Measurements from ENCODE around the gene BPIFB4. TPM values are rescaled to one million over a fixed set of nuclear protein-coding genes. Genes with fewer than 3 reads are reported as not detected.
A peak's percentile ranks its signal among the peaks of the same experiment; 100 is the strongest.
"Not testable (repeated sequence)": the region's sequence is repeated elsewhere in the genome, so short reads cannot be mapped to it uniquely, and the experiment has no call there.

Gene BPIFB4
- total RNA-seq, 2 donors from 2014 or later: not detected

DNA sequence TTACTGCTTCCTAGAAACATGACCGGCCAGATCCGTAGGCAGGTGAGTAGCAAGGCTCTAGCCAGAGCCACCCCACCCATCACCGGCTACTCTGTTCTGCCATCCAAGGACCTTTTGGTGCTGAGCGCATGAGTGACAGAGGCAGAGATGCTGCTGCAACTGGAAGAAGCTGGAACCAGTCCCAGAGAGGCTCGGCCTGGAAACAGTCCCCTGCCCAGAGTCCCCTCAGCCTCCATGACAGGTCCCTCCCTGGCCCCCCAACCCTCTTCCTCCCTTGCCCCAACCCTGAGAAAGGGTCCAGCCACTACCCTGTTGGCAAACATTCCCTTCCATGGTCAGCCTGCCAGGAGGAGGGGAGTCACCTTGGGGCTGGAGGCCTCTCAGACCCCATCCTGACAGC lies 31.9 kb downstream of the BPIFB4 start:
- Mint-ChIP-seq H3K4me3 (no peak overlapping the region), H3K36me3 (ENCODE audit: low read depth) (no peaks in the 10 kb centered on the region), H3K27me3 (no peaks in the 10 kb centered on the region), H3K27ac (no peak overlapping the region), H3K4me1 (no peaks in the 10 kb centered on the region), H3K9me3 (no peaks in the 10 kb centered on the region)
- ATAC-seq (replicated peaks): no peak

- Mint-ChIP-seq H3K27me3 (no peaks in the 10 kb centered on the region), H3K36me3 (ENCODE audit: low read depth) (no peaks in the 10 kb centered on the region), H3K4me3 (no peak overlapping the region), H3K9me3 (no peaks in the 10 kb centered on the region), H3K4me1 (no peaks in the 10 kb centered on the region), H3K27ac (no peak overlapping the region)
- ATAC-seq (replicated peaks): no peak
Observed at GRCh38 chr20:33112547-33113386, 33.3 kb downstream of the BPIFB4 start.

DNA sequence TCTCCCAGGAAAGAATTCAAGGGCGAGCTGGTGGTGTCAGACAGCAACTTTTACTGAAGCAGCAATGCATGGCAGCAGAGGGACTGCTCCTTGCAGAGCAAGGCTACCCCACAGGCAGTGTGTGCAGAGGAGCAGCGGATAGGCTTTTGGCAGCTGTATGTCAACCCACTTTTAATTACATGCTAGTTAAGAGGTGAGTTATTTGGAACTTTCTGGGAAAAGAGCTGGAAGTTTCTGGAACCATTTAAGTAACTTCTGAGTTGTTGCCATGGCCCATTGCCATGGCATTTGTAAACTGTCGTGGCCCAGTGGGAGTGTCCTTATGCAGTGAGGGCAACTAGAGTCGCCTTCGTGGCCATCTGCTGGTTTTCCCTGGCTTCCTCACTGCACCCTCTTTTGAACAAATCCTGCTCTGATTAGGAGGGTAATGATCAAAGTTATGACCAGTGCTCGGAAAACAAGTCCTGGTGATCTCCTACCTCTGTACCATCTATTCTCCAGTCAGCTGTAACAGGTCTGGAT lies 34.0 kb downstream of the BPIFB4 start:
- no peaks in the 10 kb centered on the region for H3K36me3 Mint-ChIP-seq (ENCODE audit: low read depth)
- no peak overlapping the region for H3K4me3 Mint-ChIP-seq
- ATAC-seq (replicated peaks): no peak
- no peaks in the 10 kb centered on the region for H3K9me3 Mint-ChIP-seq
- no peaks in the 10 kb centered on the region for H3K27me3 Mint-ChIP-seq
- no peaks in the 10 kb centered on the region for H3K4me1 Mint-ChIP-seq
- no peak overlapping the region for H3K27ac Mint-ChIP-seq

GRCh38 chr20:33115501-33115900 lies 36.1 kb downstream of the BPIFB4 start:
- H3K36me3 Mint-ChIP-seq (ENCODE audit: low read depth); H3K27ac Mint-ChIP-seq; ATAC-seq (replicated peaks); H3K4me3 Mint-ChIP-seq; H3K9me3 Mint-ChIP-seq; H3K27me3 Mint-ChIP-seq; H3K4me1 Mint-ChIP-seq: not testable (repeated sequence)

DNA sequence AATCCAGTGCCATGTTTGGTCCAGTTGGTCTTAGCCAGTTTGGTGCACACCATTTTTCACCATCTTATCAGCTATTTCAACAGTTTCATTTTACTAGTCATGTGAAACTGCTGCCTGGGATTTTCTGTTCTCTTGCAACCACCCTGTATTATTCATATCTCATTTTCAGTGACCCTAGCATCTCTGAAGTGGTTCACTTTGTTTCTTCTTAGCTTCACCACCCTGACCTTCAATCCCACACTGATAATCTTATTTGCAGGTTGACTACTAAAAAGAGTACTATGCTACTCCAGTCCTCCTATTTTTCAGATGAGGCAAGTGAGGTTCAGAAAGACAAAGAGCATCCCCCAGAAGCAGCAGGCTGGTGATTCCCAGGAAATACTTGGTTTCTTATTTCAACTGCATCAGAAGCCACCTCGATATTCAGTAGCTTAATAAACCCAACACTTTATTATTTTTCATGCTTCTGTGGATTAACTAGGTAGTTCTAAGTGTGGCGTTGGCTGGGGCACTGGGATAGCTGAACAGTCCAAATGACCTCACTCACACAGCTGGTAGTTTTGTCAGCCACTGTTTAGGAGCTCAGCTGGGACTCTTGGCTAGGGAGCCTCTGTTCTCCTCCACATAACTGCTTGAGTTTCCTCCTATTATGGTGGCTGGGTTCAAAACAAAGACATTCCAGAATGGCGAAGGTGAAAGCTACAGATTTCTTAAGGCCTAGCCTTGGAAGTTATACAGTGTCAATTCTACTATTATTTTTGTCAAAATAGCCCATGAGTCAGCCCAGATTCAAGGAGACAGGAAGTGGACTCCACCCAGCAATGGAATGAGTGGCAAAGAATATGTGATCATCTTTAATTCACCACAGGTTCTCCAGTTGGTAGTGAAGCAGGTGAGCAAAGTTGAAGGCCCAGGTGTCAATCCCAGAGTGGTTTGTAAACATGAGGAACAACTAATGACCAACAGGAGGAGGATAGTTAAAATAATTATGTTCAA lies 40.6 kb downstream of the BPIFB4 start:
- H3K27me3 Mint-ChIP-seq: peaks cover 9% of the 10 kb centered on the region
- H3K27ac Mint-ChIP-seq: peak overlapping the region; percentile 54

GRCh38 chr20:33120934-33121333 lies 41.5 kb downstream of the BPIFB4 start:
- no peaks in the 10 kb centered on the region for H3K36me3 Mint-ChIP-seq (ENCODE audit: low read depth)
- H3K27me3 Mint-ChIP-seq: peaks cover 13% of the 10 kb centered on the region
- H3K4me3 Mint-ChIP-seq: no peak overlapping the region
- H3K9me3 Mint-ChIP-seq: peaks cover 4% of the 10 kb centered on the region
- H3K4me1 Mint-ChIP-seq: no peaks in the 10 kb centered on the region
- no peak for ATAC-seq (replicated peaks)
- no peak overlapping the region for H3K27ac Mint-ChIP-seq

More for the DNA sequence above, 40.6 kb downstream of the BPIFB4 start:
- Mint-ChIP-seq H3K9me3 (peaks cover 4% of the 10 kb centered on the region), H3K36me3 (ENCODE audit: low read depth) (no peaks in the 10 kb centered on the region), H3K4me1 (no peaks in the 10 kb centered on the region), H3K4me3 (no peak overlapping the region)
- ATAC-seq (replicated peaks): peak; percentile 95

GRCh38 chr20:33122297-33122696 lies 42.9 kb downstream of the BPIFB4 start:
- peaks cover 13% of the 10 kb centered on the region for H3K27me3 Mint-ChIP-seq
- not testable (repeated sequence) for ATAC-seq (replicated peaks); H3K36me3 Mint-ChIP-seq (ENCODE audit: low read depth); H3K4me1 Mint-ChIP-seq; H3K27ac Mint-ChIP-seq; H3K9me3 Mint-ChIP-seq; H3K4me3 Mint-ChIP-seq

DNA sequence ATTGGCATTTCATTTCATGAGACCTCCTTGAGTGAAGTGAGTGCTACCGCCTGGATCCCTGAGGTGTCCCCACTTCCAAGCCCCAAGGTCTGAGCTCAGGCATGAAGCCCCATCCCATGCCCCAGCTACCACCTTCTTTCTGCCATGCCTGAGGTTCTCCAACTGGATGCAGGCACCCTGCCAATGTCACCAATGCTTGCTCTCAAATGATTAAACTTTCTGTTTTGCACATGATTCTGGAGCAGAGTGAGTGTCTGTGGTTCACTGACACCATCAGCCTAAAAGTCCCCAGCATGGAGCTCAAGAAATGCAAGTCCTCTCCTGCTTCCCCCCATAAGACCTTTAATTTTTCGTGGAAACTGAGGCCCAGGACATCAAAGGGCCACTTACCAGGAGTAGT lies 44.8 kb downstream of the BPIFB4 start:
- no peak for ATAC-seq (replicated peaks)
- Mint-ChIP-seq H3K4me1 (no peaks in the 10 kb centered on the region), H3K27me3 (peaks cover 16% of the 10 kb centered on the region), H3K36me3 (ENCODE audit: low read depth) (no peaks in the 10 kb centered on the region), H3K4me3 (no peak overlapping the region), H3K9me3 (peaks cover 4% of the 10 kb centered on the region), H3K27ac (no peak overlapping the region)

GRCh38 chr20:33124994-33125393 lies 45.6 kb downstream of the BPIFB4 start:
- Mint-ChIP-seq H3K4me1 (no peaks in the 10 kb centered on the region), H3K27me3 (peaks cover 20% of the 10 kb centered on the region), H3K9me3 (peaks cover 4% of the 10 kb centered on the region), H3K27ac (no peak overlapping the region), H3K36me3 (ENCODE audit: low read depth) (no peaks in the 10 kb centered on the region), H3K4me3 (no peak overlapping the region)
- ATAC-seq (replicated peaks): no peak

- ATAC-seq (replicated peaks): no peak
- H3K27me3 Mint-ChIP-seq: peaks cover 24% of the 10 kb centered on the region
Observed at GRCh38 chr20:33125983-33126382, 46.5 kb downstream of the BPIFB4 start.

GRCh38 chr20:33127422-33128097 lies 48.1 kb downstream of the BPIFB4 start:
- H3K27ac Mint-ChIP-seq: no peak overlapping the region
- H3K4me3 Mint-ChIP-seq: no peak overlapping the region
- no peaks in the 10 kb centered on the region for H3K9me3 Mint-ChIP-seq
- H3K27me3 Mint-ChIP-seq: peaks cover 24% of the 10 kb centered on the region
- no peaks in the 10 kb centered on the region for H3K4me1 Mint-ChIP-seq
- H3K36me3 Mint-ChIP-seq (ENCODE audit: low read depth): no peaks in the 10 kb centered on the region
- ATAC-seq (replicated peaks): no peak

More at GRCh38 chr20:33125983-33126382, 46.5 kb downstream of the BPIFB4 start:
- no peak overlapping the region for H3K27ac Mint-ChIP-seq
- no peaks in the 10 kb centered on the region for H3K4me1 Mint-ChIP-seq
- no peaks in the 10 kb centered on the region for H3K9me3 Mint-ChIP-seq
- H3K4me3 Mint-ChIP-seq: no peak overlapping the region
- no peaks in the 10 kb centered on the region for H3K36me3 Mint-ChIP-seq (ENCODE audit: low read depth)

DNA sequence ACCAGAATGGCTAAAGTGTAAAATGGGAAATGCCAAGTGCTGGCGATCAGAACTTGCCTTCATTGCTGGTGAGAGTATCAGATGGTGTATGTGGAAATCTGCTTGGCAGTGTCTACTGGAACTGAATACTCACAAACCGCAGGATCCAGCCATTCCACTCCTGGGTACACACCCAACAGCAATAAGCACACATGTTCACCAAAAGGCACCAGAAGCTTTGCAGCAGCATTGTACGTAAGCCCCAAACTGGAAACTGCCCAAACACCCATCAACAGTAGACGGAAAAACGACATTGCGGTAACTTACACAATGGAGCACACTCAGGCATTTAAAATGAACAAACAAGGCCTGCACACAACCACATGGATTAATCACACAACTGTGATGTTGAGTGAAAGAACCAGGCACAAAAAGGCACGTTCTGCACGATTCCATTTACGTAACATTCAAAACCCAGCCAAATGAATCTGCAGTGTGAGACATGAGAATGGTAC lies 51.2 kb downstream of the BPIFB4 start:
- Mint-ChIP-seq H3K9me3 (no peaks in the 10 kb centered on the region), H3K4me3 (no peak overlapping the region), H3K27me3 (peaks cover 12% of the 10 kb centered on the region), H3K4me1 (no peaks in the 10 kb centered on the region), H3K36me3 (ENCODE audit: low read depth) (no peaks in the 10 kb centered on the region), H3K27ac (no peak overlapping the region)
- ATAC-seq (replicated peaks): no peak

- no peak for ATAC-seq (replicated peaks)
Observed at GRCh38 chr20:33131949-33132473, 52.6 kb downstream of the BPIFB4 start.

More at GRCh38 chr20:33131949-33132473, 52.6 kb downstream of the BPIFB4 start:
- Mint-ChIP-seq H3K4me3 (no peak overlapping the region), H3K27me3 (peaks cover 10% of the 10 kb centered on the region), H3K27ac (no peak overlapping the region), H3K36me3 (ENCODE audit: low read depth) (no peaks in the 10 kb centered on the region), H3K9me3 (no peaks in the 10 kb centered on the region), H3K4me1 (no peaks in the 10 kb centered on the region)

Measured in activated T-helper 17 cell treated with anti-CD3 and anti-CD28 coated beads, Interleukin-2, amount 50 U/mL, for 72 hours (primary cell).